ENCODE data around the gene UAP1.

UAP1 gene

GRCh38 chr1:162561616-162562469, at the start of gene UAP1:
Gene UAP1 (plus strand): TSS chr1:162561722. CDS start chr1:162566069, 4,347 bp downstream.
- DNase-seq (ENCODE audit: low spot score), result peak; percentile 21

DNA sequence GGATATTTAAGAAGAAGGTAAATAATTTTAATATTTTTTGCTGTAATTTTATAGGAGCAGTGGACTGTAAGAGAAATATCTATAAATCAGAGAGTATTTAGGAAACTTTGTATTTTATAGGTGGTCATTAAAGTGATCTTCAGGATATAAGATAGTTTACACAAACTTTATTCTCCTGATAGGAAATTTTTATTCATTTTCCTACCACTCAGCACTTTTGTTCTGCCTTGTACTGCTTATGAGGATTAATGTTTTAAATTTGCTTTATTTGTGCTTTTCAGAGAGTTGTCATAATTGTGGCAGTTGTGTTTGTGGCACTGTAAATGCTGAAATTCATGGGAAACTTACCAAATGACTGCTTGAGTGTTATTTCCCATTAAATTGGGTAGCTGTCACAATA, 34.2 kb upstream of the UAP1 start:
- no peak for DNase-seq (ENCODE audit: low spot score)

DNA sequence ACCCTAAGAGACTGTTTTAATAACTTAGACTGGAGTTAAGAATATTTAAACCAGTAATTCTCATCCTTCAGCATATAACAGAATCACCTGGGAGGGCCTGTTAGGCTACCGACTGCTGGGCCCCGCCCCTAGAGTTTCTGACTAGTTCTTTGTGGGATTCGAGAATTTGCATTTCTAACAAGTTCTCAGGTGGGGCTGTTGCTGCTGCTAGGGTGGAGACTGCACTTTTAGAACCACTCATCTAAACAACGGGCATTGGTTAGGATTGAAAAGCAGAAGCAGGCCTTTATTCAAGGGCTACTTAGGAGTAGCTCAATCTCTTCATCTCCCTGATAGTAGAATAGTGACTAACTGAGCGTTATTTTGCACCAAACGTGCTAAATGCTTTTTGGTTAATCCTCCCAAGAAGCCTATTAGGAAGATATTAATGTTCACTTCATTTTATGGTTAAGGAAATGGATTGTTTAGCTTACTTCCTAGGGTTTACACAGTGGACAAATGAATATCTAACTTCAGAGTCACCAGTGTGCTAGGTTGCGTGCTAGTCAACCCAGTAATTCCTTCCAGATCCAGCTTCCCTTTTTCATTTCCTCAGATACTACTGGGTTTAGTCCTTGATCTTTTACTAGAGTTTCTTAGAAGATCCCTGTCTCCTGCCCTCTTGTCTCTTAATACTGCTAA, 31.1 kb upstream of the UAP1 start:
- no peak for DNase-seq (ENCODE audit: low spot score)

GRCh38 chr1:162530988-162531319, 30.6 kb upstream of the UAP1 start:
- DNase-seq (ENCODE audit: low spot score), result no peak

- DNase-seq (ENCODE audit: low spot score), result no peak
These were observed 26.0 kb upstream of the UAP1 start for GRCh38 chr1:162535501-162535900.

GRCh38 chr1:162536511-162536910, 25.0 kb upstream of the UAP1 start:
- no peak for DNase-seq (ENCODE audit: low spot score)

DNA sequence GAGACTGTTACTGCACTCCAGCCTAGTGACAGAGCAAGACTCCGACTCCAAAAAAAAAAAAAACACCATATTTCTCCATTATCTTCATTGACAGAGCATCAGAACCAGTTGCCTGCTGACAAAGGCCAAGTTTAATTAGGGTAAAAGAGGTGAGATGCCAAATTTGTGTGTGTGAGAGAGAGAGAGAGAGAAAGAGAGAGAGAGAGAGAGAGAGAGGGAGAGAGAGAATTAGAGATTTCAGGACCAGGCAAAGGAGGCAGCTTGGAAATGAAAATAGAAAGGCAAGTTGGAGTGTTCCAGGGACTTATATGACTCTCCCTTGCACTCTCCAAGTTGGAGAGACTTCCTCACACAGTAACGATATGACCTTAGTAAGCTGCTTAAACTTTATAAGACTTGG, 24.3 kb upstream of the UAP1 start:
- DNase-seq (ENCODE audit: low spot score), result no peak

GRCh38 chr1:162538815-162539431, 22.6 kb upstream of the UAP1 start:
- peak; percentile 67 for DNase-seq (ENCODE audit: low spot score)

GRCh38 chr1:162541619-162542141, 19.8 kb upstream of the UAP1 start:
- peak; percentile 76 for DNase-seq (ENCODE audit: low spot score)

- no peak for DNase-seq (ENCODE audit: low spot score)
These were observed 18.3 kb upstream of the UAP1 start for GRCh38 chr1:162543228-162543627.

DNA sequence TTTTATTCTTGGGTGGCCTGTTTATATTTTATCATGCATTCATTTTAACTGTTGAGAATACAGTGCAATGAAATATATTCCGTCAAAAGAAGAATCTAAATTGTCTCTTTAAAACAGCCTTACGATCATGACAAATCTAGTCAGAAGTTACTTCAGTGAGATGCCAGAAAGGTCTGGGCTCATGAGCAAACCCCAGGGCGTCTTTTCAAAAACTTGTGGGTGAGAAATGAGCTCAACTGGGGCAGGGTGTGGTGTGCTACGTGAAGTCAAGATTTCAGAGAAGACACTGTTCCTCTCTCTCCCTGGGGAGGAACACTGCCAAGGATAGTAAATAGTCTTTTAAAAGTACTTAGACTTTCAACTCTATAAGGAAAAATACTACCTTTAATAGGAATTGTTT, 13.4 kb upstream of the UAP1 start:
- DNase-seq (ENCODE audit: low spot score), result no peak

GRCh38 chr1:162549001-162549400, 12.5 kb upstream of the UAP1 start:
- DNase-seq (ENCODE audit: low spot score), result no peak

DNA sequence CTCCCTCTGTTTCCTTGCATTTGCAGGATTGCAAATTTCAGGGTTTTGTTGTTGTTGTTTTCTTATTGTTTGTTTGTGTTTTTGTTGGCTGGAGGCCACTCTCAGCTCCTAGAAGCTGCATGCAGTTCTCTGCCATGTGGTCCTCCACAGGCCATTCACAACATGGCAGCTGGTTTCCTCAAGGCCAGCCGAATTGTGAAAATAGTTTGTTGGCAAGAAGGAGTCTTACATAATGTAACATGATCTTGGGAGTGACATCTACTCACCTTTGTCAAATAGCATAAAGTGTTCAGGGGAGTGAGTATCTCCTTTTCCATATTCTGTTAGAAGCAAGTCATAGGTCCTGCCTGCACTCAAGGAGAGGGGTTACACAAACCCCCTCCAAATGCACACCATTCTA, 10.6 kb upstream of the UAP1 start:
- no peak for DNase-seq (ENCODE audit: low spot score)

DNA sequence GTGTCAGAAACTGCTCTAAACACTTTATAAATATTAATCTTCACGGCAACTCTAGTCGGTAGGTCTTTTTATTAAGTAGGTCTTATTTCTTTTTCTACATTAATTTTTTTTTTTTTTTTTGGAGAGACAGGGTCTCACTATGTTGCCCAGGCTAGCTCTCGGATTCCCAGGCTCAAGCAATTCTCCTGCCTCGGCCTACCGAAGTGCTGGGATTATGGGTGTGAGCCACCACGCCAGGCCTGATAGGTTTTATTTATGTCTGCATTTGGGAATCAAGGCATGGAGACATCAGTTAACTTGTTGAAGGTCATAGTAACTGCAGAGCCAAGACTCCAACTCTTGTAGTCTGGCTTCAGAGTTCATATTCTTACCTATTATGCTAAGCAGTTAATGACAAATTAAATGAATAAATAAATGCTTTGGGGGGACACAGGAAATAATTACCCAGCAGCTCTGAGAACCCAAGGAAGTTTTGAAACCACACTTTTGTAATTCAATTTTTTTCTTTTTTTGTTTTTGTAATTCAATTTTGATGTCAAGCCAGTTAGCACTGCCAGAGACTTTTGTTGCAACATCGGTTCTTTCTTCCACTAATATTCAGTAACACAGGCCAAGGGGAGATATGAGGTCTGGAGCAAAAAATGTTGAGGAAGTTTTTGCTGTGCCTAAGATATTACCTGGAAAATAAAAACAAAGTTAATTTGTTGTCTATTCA, 9.4 kb upstream of the UAP1 start:
- no peak for DNase-seq (ENCODE audit: low spot score)

- no peak for DNase-seq (ENCODE audit: low spot score)
These were observed 8.8 kb upstream of the UAP1 start for GRCh38 chr1:162552684-162553252.

DNA sequence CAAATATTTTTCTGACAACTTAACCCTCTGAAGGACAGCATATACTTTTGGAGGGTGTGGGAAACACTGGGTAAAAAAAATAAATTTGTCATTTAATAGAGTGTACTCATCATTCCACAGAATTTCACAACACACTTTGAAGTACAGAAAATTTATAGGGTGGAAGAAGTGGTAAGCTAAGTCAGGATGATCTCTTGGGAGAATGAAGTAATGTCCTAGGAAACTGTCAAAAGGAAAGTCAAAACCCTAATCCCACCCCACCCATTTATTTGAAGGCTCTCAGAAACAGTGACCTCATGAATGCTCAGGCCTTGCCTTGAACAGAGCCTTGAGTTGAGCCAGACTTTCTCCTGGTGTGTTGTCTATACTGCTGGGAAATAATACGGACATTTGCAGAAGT, 7.3 kb upstream of the UAP1 start:
- no peak for DNase-seq (ENCODE audit: low spot score)

DNA sequence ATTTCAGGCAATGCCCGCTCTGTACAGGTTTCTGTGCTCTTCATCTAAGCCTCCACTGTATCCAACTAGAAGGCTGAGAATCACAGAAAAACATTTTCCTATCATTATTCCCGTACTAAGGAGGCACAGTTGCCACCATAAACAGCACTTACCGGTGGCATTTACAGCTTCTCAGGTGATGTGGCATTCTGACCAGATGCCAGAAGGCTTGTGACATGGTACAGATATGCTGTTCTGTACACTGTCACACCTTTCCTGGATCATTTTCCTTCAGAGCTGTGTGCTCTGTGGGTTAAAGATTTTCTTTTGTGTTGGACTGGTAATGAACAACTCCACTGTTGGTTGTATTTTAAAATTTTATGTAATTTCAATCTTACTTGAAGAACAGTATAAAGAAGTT, 4.0 kb upstream of the UAP1 start:
- DNase-seq (ENCODE audit: low spot score), result no peak

GRCh38 chr1:162560303-162561036, 1.1 kb upstream of the UAP1 start:
- no peak for DNase-seq (ENCODE audit: low spot score)

DNA sequence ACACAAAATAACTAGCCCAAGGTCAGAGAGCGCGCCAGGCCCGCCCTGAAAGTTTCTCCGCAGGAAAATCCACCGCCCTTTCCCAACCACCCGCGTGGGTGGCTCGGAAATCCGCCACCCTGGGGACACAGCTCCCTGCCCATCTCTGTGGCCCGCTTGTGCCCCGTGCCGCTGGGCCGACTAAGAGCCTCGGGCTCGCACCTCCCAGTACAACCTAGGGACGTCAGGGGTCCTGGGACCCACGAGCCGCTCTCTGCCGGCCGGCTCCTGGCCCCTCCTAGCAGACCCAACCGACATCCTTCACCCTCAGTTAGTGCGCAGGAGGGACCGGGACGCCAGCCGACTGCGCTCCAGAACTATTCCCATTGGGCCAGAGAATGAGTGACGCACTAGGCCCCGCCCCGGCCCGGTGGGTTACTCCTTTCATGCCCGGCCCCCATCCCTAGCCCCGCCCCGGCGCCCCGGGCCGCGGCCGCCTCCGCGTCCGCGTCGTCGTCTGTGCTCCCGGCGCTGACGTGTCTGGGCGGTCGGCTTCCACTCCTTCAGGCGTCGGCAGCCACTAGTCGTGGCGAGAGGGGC, 396 bp upstream of the UAP1 start:
- peak; percentile 92 for DNase-seq (ENCODE audit: low spot score)

DNA sequence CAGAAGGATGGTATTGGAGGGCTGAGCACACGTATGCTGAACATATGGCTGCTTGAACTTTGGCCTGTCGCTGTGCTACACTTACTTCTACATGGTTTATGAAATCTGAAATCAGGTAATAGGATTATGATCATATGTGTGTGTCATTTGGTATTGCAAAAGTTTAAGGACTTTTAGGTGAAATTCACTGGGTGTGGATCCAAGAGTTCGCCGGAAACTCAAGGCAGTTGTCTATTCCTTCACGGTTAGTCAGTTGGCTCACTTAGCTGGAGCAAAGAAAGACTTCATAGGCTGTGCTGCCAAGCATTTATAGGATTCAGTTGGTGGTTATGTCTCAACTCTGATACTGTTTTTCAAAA, 927 bp downstream of the UAP1 start:
- DNase-seq (ENCODE audit: low spot score), result no peak

DNA sequence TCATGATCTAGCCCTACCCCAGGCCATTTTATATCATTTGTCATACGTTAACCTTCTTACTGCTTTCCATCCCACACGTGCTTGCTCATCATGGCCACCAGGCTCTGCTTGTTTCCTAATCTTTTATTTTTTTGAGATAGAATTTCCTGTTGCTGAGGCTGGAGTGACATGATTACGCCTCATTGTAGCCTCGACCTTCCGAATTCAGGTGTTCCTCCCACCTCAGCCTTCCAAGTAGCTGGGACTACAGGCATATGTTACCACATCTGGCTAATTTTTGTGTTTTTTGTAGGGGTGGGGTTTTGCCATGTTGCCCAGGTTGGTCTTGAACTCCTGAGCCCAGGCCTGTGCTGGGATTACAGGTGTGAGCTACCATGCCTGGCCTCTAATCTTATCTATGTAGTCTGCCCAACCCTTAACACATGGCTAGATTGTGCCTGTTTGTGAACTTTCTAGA, 3.3 kb downstream of the UAP1 start:
- DNase-seq (ENCODE audit: low spot score), result no peak
